ENCODE measurements around the gene MYBPC3.
"Not testable (repeated sequence)": the region's sequence is repeated elsewhere in the genome, so short reads cannot be mapped to it uniquely, and the experiment has no call there.

Gene MYBPC3

GRCh38 chr11:47336595-47336994 is 15.9 kb downstream of the MYBPC3 start:
- DNase-seq: no peak

- DNase-seq: no peak
These were observed 16.8 kb downstream of the MYBPC3 start for GRCh38 chr11:47335733-47336132.

GRCh38 chr11:47334699-47335411 is 17.6 kb downstream of the MYBPC3 start:
- DNase-seq: not testable (repeated sequence)

GRCh38 chr11:47333886-47334443 is 18.5 kb downstream of the MYBPC3 start:
- DNase-seq: no peak

- no peak for DNase-seq
These were observed 19.0 kb downstream of the MYBPC3 start for GRCh38 chr11:47333526-47333845.

- DNase-seq: no peak
These were observed 19.5 kb downstream of the MYBPC3 start for GRCh38 chr11:47332791-47333525.

GRCh38 chr11:47332303-47332711 is 20.2 kb downstream of the MYBPC3 start:
- DNase-seq: no peak

- no peak for DNase-seq
These were observed 20.8 kb downstream of the MYBPC3 start for GRCh38 chr11:47331454-47332302.

- DNase-seq: no peak
These were observed 22.2 kb downstream of the MYBPC3 start for GRCh38 chr11:47329987-47330931.

GRCh38 chr11:47329431-47329986 is 23.0 kb downstream of the MYBPC3 start:
- DNase-seq: no peak

- DNase-seq: no peak
These were observed 23.8 kb downstream of the MYBPC3 start for GRCh38 chr11:47328449-47329390.

GRCh38 chr11:47327949-47328348 is 24.6 kb downstream of the MYBPC3 start:
- DNase-seq: no peak

GRCh38 chr11:47327025-47327424 is 25.5 kb downstream of the MYBPC3 start:
- DNase-seq: no peak

GRCh38 chr11:47326198-47326597 is 26.3 kb downstream of the MYBPC3 start:
- DNase-seq: no peak

GRCh38 chr11:47325271-47326041 is 27.0 kb downstream of the MYBPC3 start:
- no peak for DNase-seq

- DNase-seq: no peak
These were observed 28.0 kb downstream of the MYBPC3 start for GRCh38 chr11:47324520-47324919.

- no peak for DNase-seq
These were observed 34.3 kb downstream of the MYBPC3 start for GRCh38 chr11:47318166-47318565.

- no peak for DNase-seq
These were observed 35.3 kb downstream of the MYBPC3 start for GRCh38 chr11:47317064-47317828.

GRCh38 chr11:47316501-47316900 is 36.0 kb downstream of the MYBPC3 start:
- DNase-seq: not testable (repeated sequence)

Data from kidney glomerular epithelial cell (primary cell).